Activated B cell treated with CpG ODN at 0.5 μM for 24 hours (primary cell): Measurements from ENCODE around the gene SLC6A19. TPM values are rescaled to one million over a fixed set of nuclear protein-coding genes. Genes with fewer than 3 reads are reported as not detected.

Source experiments
- ATAC-seq: fragments of 200-7000 bp; cut with Tn5 transposase; one replicate; pipeline ENCODE4 v1.10.0; 2021; ENCODE audit warnings: low read depth, mild to moderate bottlenecking, moderate library complexity
- CTCF ChIA-PET: fragments of 350-600 bp; sonication (Branson Sonifier 250); formaldehyde crosslinking; loops from one replicate; lab custom pipeline; 2021; ENCODE audit warnings: antibody characterized with exemption; lab: Charles Lee
- POLR2A ChIA-PET: fragments of 350-600 bp; sonication (Branson Sonifier 250); formaldehyde crosslinking; loops from one replicate; lab custom pipeline; 2021; ENCODE audit warnings: antibody characterized with exemption; lab: Charles Lee
- DNase-seq: peaks from one replicate; pipeline ENCODE4 v3.0.0; 2022
- H3K27ac Mint-ChIP-seq: one replicate; pipeline ENCODE4 v1.8.0; 2020; ENCODE audit warnings: mixed read lengths
- H3K27me3 Mint-ChIP-seq: one replicate; pipeline ENCODE4 v1.8.0; 2021; ENCODE audit warnings: mixed read lengths
- H3K36me3 Mint-ChIP-seq: one replicate; pipeline ENCODE4 v1.8.0; 2021; ENCODE audit warnings: low read depth, mixed read lengths
- H3K4me1 Mint-ChIP-seq: one replicate; pipeline ENCODE4 v1.8.0; 2021; ENCODE audit warnings: mixed read lengths
- H3K4me3 Mint-ChIP-seq: one replicate; pipeline ENCODE4 v1.8.0; 2020; ENCODE audit warnings: mild to moderate bottlenecking, mixed read lengths
- H3K9me3 Mint-ChIP-seq: one replicate; pipeline ENCODE4 v1.8.0; 2020; ENCODE audit warnings: mixed read lengths
- CTCF ChIP-seq: fragments of 200-600 bp; IDR thresholded peaks from one replicate; pipeline ENCODE4 v1.8.0; 2022; ENCODE audit warnings: antibody characterized with exemption, mild to moderate bottlenecking
- intact Hi-C: fragments of 100-400 bp; cut with micrococcal nuclease; formaldehyde crosslinking; loops from one replicate; pipeline ENCODE4 v1.15.1; 2024
- total RNA-seq: library from RNA; stranded (reverse); gene quantifications from 2 replicates; pipeline ENCODE4 v1.2.3, GENCODE V29; 2022

Gene SLC6A19
- total RNA-seq, 1 donor from 2014 or later: not detected

DNA sequence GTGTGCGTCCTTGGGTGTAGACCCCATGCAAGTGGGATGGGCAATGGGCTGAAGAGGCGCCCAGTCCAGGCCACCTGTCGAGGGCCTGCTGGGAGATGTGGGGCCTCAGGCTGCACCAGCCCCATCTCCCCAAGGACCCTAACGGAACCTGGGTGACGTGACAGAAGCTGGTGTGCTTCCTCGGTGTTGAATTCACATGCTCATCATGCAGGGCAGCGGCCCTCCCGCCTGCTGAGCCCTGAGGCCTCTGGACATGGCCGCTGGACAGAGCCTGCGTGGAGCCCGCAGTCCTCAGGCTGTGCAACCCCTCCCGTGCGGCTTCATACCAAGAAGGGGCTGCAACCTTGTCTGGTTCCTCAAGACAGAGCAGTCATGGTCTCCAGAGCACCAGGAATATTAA lies 66.7 kb downstream of the SLC6A19 start:
- no peaks in the 10 kb centered on the region for H3K36me3 Mint-ChIP-seq
- no peak for TF ChIP-seq CTCF
- no peak overlapping the region for H3K4me3 Mint-ChIP-seq
- no peaks in the 10 kb centered on the region for H3K9me3 Mint-ChIP-seq
- intact Hi-C loops: no loop called here
- no peak overlapping the region for H3K27ac Mint-ChIP-seq
- DNase-seq: no peak
- ChIA-PET POLR2A (no interaction called here), CTCF (no interaction called here)
- ATAC-seq: no peak
- no peaks in the 10 kb centered on the region for H3K27me3 Mint-ChIP-seq
- H3K4me1 Mint-ChIP-seq: no peaks in the 10 kb centered on the region

- Mint-ChIP-seq H3K36me3 (no peaks in the 10 kb centered on the region), H3K27ac (no peak overlapping the region), H3K9me3 (no peaks in the 10 kb centered on the region), H3K4me3 (no peak overlapping the region), H3K4me1 (no peaks in the 10 kb centered on the region), H3K27me3 (no peaks in the 10 kb centered on the region)
- ChIA-PET CTCF (no interaction called here), POLR2A (no interaction called here)
- intact Hi-C loops: no loop called here
- ATAC-seq (no peak), DNase-seq (no peak)
- no peak for TF ChIP-seq CTCF
Measured at GRCh38 chr5:1268666-1269065, 67.3 kb downstream of the SLC6A19 start.

GRCh38 chr5:1270426-1270825 lies 69.0 kb downstream of the SLC6A19 start:
- ChIA-PET CTCF (no interaction called here), POLR2A (no interaction called here)
- intact Hi-C loops: no loop called here

DNA sequence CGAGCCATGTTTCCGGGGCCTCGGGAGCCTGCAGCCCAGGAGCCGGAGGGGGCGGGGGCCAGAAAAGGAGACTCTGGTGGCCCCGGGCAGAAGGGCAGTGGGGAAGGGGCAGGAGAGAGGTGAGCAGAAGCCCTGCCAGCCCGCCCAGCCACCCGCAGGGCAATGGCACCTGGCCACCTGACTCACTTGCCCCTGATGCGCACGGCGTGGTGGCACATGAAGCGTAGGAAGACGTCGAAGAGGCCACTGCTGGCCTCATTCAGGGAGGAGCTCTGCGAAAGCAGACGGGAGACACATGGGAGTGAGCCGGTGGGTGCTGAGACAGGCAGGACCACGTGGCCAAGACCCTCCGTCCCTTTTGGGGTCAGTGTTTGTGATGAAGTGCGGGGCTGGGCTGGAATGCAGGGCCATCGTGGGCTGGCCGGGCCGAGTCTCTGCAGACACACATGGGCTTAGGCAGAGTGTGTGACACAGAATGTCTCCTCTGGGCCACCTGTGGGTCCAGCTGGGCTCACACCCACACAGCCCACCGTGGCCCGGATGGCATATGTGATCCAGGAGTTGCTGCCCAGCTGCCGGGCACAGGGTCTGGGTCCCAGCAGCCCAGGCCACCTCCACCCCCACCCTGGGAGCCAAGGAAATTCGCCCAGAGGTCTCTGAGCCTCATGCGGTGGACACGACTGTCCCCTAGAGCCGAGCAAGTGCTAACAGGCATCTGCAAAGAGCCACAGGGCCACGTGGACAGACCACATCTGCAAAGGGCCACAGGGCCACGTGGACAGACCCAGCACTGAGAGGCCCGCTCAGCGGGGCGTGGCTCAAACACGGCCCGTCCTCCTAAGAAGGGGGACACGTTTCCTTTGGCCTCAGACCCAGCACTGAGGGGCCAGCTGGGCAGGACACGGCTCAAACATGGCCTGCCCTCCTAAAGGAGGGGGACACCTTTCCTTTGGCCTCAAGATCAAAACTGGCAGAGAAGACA lies 69.8 kb downstream of the SLC6A19 start:
- ChIA-PET CTCF (no interaction called here), POLR2A (no interaction called here)
- no peak for DNase-seq
- no peaks in the 10 kb centered on the region for H3K36me3 Mint-ChIP-seq
- ATAC-seq: no peak
- H3K27me3 Mint-ChIP-seq: no peaks in the 10 kb centered on the region
- intact Hi-C loops: no loop called here
- H3K4me1 Mint-ChIP-seq: no peaks in the 10 kb centered on the region
- H3K9me3 Mint-ChIP-seq: no peaks in the 10 kb centered on the region
- TF ChIP-seq CTCF: no peak
- H3K4me3 Mint-ChIP-seq: no peak overlapping the region
- H3K27ac Mint-ChIP-seq: no peak overlapping the region

More at GRCh38 chr5:1270426-1270825, 69.0 kb downstream of the SLC6A19 start:
- H3K4me3 Mint-ChIP-seq: no peak overlapping the region
- no peaks in the 10 kb centered on the region for H3K36me3 Mint-ChIP-seq
- TF ChIP-seq CTCF: no peak
- no peaks in the 10 kb centered on the region for H3K9me3 Mint-ChIP-seq
- H3K4me1 Mint-ChIP-seq: no peaks in the 10 kb centered on the region
- no peak overlapping the region for H3K27ac Mint-ChIP-seq
- no peak for DNase-seq
- no peaks in the 10 kb centered on the region for H3K27me3 Mint-ChIP-seq
- ATAC-seq: no peak

DNA sequence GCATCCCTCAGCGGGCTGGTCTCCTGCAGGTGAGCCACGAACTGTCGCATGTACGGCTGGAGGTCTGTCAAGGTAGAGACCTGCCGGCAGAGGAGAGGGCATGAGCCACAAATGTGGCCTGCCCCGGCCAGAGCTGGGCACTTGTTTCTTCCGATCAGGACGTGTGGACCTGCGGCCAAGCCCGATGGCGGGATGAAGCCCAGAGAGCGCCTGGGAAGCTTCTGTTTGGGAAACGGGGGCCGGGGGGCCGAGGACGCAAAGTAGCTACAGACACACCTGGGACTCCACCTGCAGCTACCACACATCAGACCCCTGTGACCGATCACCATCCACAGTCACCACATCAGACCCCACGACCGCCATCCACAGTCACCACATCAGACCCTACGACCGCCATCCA lies 70.8 kb downstream of the SLC6A19 start:
- Mint-ChIP-seq H3K36me3 (no peaks in the 10 kb centered on the region), H3K9me3 (no peaks in the 10 kb centered on the region), H3K27ac (no peak overlapping the region), H3K27me3 (no peaks in the 10 kb centered on the region), H3K4me3 (no peak overlapping the region), H3K4me1 (no peaks in the 10 kb centered on the region)
- no peak for DNase-seq
- ATAC-seq: no peak
- intact Hi-C loops: no loop called here
- TF ChIP-seq CTCF: no peak
- CTCF ChIA-PET: no interaction called here
- POLR2A ChIA-PET: no interaction called here
